ENCODE data around the gene ECHDC1.

DNA sequence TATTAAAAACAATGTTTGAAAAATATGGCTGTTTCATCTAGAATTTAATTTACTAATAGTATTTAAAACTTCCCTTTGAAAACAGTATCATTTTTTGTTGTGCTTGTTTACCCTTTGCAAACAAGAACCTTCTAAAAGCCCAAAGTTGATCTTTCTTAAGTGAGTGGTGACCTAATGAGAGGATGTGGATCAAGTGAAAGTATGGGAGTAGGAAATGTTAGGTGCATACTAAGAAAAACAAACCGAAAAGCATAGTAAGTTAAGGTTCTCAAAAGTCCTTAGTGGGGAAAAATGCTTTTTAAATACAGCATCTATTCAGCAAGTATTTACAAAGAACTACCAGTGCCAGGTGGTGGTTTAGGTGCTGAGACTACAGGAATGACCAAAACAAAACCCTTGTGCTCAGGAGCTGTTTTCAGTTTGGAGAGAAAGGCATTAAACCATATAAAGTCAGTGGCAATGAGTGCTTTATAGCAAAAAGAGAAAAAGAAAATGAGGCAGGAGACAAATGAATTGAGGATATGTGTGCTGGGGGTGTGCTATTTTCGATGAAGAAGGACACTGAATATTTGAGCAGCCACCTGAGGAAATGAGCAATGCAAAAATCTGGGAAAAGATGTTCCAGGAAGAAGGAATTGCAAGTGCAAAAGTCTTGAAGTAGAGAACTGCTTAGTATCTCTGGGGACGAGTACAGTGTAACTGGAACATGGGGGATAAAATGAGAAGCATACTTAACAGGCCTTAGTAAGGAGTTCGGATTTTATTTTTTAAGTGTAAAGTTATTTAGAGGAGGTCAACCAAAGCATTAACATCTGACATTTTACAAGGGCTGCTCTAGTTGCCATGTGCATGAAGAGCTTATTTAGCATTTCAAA lies 52.8 kb downstream of the ECHDC1 start:
- TF ChIP-seq POLR2A (IDR thresholded peaks at IDR 0.05): no peak
- TF ChIP-seq, protein P1, sequence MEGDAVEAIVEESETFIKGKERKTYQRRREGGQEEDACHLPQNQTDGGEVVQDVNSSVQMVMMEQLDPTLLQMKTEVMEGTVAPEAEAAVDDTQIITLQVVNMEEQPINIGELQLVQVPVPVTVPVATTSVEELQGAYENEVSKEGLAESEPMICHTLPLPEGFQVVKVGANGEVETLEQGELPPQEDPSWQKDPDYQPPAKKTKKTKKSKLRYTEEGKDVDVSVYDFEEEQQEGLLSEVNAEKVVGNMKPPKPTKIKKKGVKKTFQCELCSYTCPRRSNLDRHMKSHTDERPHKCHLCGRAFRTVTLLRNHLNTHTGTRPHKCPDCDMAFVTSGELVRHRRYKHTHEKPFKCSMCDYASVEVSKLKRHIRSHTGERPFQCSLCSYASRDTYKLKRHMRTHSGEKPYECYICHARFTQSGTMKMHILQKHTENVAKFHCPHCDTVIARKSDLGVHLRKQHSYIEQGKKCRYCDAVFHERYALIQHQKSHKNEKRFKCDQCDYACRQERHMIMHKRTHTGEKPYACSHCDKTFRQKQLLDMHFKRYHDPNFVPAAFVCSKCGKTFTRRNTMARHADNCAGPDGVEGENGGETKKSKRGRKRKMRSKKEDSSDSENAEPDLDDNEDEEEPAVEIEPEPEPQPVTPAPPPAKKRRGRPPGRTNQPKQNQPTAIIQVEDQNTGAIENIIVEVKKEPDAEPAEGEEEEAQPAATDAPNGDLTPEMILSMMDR (IDR thresholded peaks at IDR 0.05): no peak

Measured in lower leg skin (tissue), 3 donors.